Peyer's patch (tissue), 4 donors: ENCODE results near the gene C1orf52.

Experiments
- CTCF ChIP-seq, 6 experiments: fragments of 450-650 bp in 4 of 6; fragments of 200-600 bp in 2 of 6; sonication (generic) in 1 of 6; IDR thresholded peaks; one replicate each; pipeline ENCODE4 v1.5.1; 2017 to 2019; ENCODE audit warnings: antibody characterized with exemption in 6 of 6, mild to moderate bottlenecking in 3 of 6, moderate library complexity in 1 of 6
- POLR2A ChIP-seq, 2 donors: fragments of 450-650 bp; IDR thresholded peaks; one replicate each; pipeline ENCODE4 v1.5.1; 2017; ENCODE audit warnings: antibody characterized with exemption in 2 of 2, mild to moderate bottlenecking in 2 of 2, moderate library complexity in 2 of 2

GRCh38 chr1:85274969-85275453 is 15.5 kb upstream of the C1orf52 start:
- TF ChIP-seq POLR2A (IDR thresholded peaks at IDR 0.05) (peak; percentile 55 to 76), CTCF (IDR thresholded peaks at IDR 0.05) (no peak)
